Stimulated activated CD4-positive, alpha-beta T cell treated with anti-CD3 and anti-CD28 coated beads, Interleukin-2, amount 100 ng/mL, for 24 hours (primary cell): ENCODE data around the gene ABCA5.
"Not testable (repeated sequence)": the region's sequence is repeated elsewhere in the genome, so short reads cannot be mapped to it uniquely, and the experiment has no call there.

ENCODE experiments used
- DNase-seq, 2 donors: peaks; one replicate each; pipeline ENCODE4 v3.0.0-alpha.2; 2020

The ABCA5 gene

DNA sequence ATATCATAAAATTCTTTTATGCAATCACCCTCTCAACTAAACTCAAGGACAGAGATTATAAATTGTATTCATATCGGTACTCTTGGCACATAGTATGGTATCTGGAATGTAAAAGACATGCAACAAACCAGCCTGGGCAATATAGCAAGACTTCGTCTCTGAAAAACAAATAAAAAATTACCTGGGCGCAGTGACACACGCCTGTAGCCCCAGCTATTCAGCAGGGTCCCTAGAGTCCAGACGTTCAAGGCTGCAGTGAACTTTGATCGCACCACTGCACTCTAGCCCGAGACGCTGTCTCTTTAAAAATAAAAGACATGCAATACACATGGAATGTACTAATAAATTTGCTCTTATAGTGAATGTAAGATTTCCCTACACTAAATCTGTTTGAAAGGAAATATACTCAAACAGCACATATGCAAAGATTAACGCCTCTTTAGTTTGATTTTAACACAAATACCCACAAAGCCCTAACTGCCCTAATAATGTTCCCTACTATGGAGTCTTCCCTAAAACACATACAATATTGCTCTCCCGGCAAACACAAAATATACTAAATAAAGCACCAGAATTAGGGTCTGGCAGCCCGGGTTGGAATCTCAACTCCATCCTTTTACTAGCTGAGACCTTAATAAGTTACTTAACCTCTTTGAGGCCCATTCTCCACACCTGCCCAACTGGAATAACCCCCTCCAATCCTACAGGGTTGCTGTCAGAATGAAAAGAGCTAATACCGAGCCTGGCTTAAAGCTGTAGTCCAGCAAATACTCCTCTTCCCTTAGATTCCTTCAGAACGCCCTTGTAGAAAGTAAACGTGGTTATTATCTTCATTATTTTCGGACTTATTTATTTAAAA, 1.2 kb downstream of the ABCA5 start:
- no peak for DNase-seq

DNA sequence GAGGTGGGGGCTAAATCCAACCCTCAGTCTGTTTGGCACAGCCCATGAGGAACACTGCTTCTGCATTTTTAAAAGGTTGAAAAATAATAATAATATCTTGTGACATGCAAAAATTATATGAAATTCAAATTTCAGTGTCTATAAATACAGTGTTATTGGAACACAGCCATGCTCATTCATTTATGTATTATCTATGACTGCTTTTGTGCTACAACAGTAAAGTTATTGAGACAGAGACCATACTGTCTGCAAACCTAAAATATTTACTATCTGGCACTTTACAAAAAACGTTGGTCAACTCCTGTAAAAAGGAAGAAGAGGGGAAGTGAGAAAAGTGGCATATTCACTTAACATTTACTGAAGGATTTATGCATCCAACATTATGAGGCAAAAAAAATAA, 3.1 kb downstream of the ABCA5 start:
- no peak for DNase-seq

DNA sequence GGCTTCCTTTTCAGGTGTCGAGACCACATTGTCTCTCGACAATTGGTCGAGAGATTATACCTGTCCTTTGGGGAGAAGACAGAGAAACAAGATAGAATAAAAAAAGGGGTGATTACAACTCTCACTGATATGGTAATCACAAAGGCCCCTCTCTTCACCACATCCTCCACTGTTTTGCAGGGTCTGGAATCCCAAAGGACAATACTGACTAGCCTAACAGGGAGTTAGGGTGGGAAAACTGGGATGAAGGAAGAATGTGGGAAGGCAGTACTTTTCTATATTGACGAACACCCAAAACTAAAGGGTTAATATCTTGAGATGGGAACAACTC, 6.1 kb downstream of the ABCA5 start:
- no peak for DNase-seq

DNA sequence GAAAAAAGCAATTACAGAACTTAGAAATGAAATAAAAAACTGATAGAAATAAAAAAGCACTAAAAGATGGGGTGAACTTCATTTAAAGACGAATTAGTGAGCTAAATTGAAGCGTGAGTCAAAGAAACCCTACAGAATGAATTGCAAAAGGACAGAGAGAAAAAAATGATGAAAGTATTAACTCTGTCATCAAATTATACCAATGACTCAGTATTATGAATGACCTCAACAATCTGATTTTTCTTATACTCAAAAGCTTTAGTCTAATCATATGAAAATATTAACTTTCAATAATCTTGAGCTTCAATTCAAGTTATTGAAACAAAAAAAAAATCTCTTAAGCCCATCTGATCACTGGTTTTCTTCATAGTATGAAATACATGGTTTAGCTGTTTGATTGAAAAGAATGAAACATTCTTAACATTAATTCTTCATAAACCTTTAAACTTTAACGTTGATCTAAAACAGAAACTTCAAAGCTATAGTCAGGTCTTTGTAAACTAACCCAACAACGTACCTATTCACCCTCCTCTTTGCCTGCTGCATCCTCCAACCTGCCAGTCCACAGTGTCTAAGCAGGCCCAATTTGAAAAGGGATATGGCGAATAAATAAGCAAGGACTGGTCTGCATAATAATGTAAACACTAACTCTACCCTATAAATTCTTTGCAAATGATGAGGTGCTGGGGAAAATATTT, 6.6 kb downstream of the ABCA5 start:
- DNase-seq, result no peak

DNA sequence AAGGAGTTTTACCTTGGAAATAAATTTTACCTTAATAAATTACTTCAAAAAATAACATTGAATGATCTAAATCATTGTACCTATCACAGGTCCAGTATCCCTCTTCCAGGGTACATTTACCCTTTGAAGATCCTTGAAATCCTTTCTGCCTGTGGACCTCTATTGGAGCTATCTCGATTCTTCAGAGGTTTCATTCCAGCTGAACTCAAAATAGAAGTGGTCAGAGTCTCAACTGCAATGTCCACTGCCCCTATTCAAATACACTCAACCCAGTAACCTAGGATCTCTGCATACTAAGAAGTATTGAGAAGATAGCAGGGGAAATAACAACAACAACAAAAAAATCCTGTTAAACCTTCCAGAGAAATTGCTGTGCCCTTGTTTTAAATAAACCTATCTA, 9.3 kb downstream of the ABCA5 start:
- no peak for DNase-seq

DNA sequence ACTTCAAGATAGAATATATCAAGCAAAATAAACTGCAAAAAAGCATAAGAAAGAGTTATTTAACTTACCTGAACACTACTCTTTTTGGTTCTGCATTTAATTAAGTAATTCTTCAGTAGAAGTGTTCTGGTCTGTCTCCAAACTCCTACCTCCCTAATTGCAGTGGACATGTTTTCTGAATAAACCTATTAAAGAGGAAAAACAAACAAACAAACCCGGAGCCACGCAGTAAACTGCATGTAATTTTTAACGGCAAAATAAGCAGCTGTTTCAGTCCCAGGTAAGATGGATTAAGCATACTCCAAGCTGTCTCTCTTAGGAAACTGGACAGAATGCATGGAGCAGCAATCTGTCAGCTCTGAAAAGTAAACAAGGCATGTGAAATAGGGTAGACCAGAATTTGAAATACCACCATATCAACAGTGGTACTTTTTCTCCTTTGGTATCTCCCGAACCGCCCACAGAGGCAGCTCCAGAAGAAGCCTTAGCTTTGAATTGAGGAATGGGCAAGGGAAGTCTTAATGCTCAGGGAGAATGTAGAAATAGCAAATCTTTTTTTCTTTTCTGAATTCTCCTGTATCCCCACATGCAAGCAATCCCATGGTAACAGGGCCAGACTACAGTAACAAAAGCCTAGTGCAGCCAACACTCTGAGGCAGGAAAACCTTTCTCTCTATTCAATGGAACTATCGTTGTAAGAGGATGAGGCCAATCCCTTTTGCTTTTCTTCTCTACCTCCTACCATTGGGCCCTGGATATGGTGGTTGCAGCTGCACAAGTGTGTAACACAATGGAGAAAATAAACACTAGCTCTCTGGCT, 12.5 kb downstream of the ABCA5 start:
- DNase-seq, result no peak

DNA sequence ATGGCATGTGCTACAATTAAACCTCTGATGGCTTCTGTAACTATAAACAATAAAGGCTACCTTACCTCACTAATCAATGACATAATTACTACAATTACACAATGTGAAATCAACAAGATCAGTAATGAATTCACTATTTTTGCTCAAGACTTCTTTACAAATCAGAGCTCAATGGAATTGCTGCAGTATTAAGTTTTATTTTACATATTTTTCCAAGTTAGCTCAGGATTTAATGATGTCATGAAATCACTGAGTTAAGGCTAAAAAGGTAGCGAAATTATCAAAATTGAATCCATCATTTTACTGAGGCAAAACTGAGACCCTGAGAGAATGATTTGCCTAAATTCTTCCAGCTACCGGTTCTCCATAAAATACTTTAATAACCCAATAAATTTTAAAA, 21.8 kb downstream of the ABCA5 start:
- DNase-seq, result no peak

DNA sequence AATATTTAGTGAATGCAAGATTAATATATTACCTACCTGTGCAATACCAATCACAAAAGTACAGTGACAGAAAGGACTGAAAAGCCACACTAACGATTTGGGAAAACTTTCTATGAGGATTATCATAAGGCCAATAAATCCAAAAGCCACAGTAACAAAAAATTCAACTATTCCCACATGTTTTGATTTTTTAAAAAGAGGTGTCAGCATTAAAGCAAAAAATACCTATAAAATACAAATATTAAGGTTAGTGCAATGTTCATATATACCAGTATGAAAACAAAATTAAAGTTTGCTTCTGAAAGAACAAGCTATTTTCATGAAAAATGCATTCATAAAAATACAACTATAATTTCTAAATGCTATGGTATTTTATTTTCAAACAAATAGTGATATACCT, 24.3 kb downstream of the ABCA5 start:
- DNase-seq, result no peak

DNA sequence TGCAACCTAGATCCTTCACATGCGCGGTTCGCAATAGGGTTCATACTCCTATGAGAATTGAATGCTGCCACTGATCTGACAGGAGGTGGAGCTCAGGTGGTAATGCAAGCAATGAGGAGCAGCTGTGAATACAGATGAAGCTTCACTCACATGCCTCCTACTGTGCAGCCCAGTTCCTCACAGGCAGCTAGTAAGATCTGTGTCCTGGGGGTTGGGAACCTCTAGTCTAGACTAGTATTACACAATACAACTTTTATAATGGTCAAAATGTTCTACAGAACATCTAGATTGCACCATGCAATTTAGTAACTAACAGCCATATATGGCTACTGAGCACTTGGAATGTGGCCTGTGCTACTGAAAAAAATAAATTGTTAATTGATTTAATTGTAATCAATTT, 26.7 kb downstream of the ABCA5 start:
- no peak for DNase-seq

DNA sequence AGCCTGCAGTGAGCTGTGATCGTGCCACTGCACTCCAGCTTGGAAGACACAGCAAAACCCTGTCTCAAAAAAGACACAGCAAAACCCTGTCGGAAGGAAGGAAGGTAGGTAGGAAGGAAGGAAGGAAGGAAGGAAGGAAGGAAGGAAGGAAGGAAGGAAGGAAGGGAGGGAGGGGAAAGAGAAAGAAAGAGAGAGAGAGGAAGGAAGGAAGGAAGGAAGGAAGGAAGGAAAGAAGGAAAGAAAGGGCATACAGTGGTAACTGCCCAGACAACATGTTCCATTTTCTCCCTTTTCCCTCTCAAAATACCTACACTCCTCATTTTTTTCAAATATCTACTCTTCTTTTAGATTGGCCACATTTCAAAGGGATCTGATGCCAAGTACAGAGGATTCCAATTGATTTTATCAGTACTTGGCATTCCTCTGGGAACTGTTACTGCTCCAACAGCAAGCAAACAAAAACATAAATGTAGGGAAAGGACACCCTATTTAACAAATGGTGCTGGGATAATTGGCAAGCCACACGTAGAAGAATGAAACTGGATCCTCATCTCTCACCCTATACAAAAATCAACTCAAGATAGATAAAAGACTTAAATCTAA, 28.7 kb downstream of the ABCA5 start:
- DNase-seq, result not testable (repeated sequence)

DNA sequence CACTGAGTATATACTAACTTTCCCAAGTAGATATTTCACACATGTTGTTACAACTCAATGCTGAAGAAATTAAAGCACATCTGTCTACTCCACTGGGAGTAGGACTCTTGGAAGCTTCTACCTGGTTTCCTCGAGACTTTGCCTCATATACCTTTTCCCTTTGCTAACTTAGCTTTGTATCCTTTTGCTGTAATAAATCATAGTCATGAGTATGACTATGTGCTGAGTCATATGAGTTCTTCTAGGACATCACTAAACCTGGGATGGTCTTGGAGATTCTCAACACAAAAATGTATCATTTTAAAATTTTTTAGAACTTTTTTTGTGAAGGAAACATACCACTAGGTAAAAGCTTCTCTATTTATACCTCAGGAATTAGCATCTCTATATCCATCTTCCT, 39.8 kb downstream of the ABCA5 start:
- no peak for DNase-seq

DNA sequence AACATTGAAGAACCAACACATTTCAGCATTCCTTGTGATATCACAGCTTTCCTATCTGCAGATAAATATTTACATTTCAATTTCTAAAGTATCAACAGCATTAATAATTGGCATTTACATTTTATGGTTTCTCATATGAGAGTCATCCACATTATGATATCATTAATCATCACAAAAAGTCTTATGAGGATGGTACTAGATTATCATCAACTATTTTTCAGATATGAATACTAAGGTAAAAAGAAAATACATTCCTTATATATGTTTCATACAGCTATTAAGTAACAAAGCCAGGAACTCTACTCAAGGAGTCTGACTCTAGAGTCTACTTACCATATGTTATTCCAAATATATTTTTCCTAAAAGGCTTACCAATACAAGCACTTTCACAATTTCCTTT, 40.7 kb downstream of the ABCA5 start:
- DNase-seq, result no peak

DNA sequence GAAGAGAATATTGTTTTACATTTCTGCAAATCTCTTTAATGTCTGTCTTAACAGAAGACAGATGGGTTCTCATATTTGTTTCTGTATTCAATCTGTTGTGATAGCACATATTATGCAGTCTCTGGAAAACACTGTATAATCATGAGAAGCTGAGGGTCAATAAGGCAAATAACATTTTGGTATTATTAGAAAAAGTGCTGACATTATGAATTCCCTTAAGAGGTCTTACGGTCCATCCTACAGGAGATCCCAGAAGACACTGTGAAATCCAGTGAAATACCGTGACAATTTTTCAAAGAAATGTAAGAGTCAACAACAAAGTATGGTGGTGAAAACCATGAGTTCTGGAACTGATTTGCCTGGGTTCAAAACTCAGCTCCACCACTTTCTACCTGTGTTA, 42.3 kb downstream of the ABCA5 start:
- no peak for DNase-seq

DNA sequence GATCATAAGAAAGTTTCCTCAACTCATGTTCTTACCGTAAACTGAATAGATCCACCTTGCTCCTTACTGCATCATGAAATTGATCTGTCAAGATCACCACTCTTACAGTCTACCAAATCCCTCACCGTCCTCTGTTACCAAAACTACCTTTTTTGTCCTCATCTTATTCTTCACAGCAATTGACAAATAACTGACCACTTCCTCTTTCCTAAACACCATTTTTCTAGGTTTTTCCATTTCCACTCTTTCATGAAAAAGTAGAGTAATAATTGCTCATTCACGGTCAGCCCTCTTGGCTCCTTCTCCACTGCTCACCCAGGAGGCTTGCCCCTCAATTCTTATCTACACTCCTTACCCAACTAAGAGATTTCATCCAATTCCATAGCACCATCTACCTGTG, 44.9 kb downstream of the ABCA5 start:
- no peak for DNase-seq

DNA sequence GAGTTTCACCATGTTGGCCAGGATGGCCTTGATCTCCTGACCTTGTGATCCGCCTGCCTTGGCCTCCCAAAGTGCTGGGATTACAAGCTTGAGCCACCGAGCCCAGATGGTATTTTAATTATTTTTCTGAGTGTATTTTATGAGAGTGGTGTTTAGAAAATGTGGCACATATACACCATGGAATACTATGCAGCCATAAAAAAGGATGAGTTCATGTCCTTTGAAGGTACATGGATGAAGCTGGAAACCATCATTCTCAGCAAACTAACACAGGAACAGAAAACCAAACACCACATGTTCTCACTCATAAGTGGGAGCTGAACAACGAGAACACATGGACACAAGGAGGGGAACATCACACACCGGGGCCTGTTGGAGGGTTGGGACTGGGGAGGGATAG, 50.7 kb downstream of the ABCA5 start:
- DNase-seq, result not testable (repeated sequence)

DNA sequence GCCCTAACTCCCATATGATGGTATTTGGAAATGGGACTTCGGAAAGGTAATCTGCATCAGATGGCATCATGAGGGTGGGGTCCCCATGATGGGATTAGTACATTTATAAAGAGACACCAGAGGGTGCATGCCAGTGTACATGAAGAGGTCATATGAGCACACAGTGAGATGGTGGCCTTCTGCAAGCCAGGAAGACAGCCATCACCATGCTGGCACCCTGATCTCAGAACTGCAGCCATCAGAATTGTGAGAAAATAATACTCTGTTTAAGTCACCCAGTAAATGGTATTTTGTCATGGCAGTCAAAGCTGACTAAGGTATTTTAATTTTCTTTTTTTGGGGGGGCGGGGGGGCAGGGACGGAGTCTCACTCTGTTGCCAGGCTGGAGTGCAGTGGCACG, 51.2 kb downstream of the ABCA5 start:
- DNase-seq, result no peak

DNA sequence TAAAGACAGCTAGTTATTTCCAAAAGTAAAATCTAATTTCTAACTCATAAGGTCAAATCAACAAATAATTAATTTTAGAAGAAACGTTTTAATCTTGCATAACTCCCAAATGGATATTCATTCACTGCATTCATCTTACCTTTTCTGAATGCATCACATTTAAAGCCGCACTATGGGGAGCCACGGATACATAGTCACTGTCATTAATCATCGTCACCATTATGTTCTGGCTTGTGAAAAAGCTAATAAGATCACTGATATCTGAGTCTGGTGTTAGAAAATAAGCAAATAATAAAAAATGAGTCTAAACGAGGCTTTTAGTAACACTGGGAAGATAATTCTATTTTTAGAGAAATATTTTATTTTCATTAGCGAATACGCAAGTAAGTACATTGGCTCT, 55.9 kb downstream of the ABCA5 start:
- DNase-seq, result no peak

DNA sequence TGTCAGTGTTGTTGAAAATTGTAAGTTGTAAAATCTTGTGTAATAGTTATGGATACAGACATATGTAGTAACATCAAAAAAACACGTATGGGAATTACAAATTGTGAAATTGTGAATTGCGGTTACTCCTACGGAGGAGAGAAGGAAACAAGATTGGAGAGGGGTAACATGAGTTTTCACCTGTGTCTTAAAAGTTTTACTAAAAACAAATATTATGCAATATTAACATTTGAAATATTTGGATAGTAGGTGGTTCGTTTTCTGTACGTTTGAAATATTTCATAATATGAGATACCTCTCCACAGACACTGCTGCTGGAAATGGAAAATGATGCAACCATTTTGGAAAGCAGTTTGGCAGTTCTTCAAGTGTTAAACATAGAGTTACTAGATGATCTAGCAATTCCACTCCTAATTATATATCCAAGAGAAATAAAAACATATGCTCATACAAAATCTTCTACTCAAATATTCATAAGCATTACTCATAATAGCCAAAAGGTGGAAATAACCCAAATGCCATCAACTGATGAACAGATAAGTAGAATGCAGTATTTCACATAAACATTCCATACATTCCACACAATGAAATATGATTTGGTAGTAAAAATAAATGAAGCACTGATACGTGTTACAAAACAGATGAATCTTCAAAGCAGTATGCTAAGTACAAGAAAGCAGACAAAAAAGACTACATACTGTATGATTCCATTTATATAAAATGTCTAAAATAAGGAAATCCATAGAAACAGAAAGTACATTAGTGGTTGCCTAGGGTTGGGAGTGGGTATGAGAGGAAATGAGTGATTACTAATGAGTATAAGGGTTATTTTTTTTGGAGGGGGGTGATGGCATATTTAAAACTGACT, 57.6 kb downstream of the ABCA5 start:
- no peak for DNase-seq

DNA sequence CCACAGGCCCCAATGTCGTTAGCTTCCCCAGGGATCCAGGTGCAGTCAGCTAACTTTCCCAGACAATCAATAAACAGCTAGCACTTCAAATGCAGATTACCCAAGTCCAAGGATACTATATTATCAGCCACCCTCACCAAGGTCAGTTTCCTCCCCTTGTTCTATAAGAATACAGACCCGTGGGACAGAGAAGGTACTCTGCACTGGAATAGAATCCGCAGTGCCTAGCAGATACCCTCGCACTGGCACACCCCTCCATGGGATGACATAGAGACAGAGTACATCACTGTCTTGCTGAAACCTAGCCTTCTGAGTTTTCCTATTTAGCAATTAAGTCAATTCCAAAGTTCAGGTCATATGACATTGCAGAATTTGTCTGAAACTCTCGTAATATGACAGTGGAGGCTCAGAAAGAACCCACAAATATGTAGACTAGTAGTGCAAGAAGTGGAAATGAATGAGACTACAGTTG, 58.4 kb downstream of the ABCA5 start:
- no peak for DNase-seq

DNA sequence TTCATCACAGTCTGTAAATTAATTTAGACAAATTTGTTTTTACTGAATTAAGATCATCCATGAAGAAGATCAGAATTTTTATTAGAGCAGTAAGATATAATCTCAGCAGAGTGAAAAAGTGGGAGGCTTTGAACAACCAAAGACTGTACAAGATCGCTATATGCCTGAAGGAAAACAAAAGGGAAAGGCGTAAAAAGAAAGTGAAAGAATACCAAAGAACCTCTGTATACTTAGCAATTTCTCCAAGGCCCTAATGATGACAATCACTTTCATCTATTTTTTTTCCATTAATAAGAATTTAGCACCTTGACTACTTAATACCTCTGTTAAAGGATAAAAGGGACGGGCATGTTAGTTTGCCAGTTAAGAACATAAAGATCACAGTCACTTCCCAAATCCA, 59.7 kb downstream of the ABCA5 start:
- DNase-seq, result no peak

DNA sequence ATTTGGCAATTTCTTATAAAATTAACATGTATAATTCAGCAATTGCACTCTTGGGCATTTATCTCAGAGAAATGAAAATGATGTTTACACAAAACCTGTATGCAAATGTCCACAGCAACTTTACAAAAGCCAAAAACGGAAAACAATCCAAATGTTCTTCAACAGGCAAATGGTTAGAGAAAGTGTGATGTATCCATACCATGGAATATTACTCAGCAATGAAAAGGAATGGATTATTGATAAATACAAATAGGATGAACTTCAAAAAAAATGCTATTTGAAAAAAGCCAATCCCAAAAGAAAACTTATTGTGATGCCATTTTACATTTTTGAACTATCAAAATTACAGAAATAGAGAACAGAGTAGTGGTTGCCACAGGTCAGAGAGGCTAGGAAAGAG, 61.1 kb downstream of the ABCA5 start:
- DNase-seq, result no peak

DNA sequence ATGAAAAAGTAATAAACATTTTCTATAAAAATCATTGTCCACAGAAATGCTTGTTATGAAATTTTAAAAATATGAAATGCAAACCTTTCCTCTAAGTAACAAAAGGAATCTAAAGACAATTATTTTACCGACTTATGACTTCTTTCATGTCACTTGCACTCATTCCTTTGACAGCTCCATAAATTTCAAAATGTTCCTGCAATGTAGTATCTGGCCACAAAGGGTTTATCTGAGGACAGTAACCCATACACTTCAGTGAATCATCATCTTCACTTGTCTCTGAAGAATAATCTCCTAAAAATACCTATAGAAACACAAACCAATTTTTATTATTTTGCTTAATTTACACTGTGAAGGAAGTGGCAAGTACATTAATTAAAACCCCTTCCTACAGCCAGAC, 72.7 kb downstream of the ABCA5 start:
- no peak for DNase-seq
